Type B pancreatic cell (in vitro differentiated cells): ENCODE data around the gene FGF11. TPM values are rescaled to one million over a fixed set of nuclear protein-coding genes. Genes with fewer than 3 reads are reported as not detected.

ENCODE experiments used
- DNase-seq: peaks from one replicate; pipeline ENCODE4 v3.0.0; 2021; ENCODE audit warnings: mixed read lengths; ENCODE audit not compliant: unreplicated experiment; ENCODE audit errors: extremely low spot score
- H3K27ac Mint-ChIP-seq: 2 replicates; pipeline ENCODE4 v1.8.0; 2021; ENCODE audit warnings: mild to moderate bottlenecking, mixed read lengths
- H3K27me3 Mint-ChIP-seq: 2 replicates; pipeline ENCODE4 v1.8.0; 2021; ENCODE audit warnings: mixed read lengths
- H3K36me3 Mint-ChIP-seq: 2 replicates; pipeline ENCODE4 v1.8.0; 2021; ENCODE audit warnings: mixed read lengths
- H3K4me1 Mint-ChIP-seq: one replicate; pipeline ENCODE4 v1.8.0; 2021; ENCODE audit warnings: mixed read lengths; ENCODE audit not compliant: unreplicated experiment
- H3K4me3 Mint-ChIP-seq: 2 replicates; pipeline ENCODE4 v1.8.0; 2021; ENCODE audit warnings: mild to moderate bottlenecking, mixed read lengths
- H3K9me3 Mint-ChIP-seq: 2 replicates; pipeline ENCODE4 v1.8.0; 2021; ENCODE audit warnings: mixed read lengths
- CTCF ChIP-seq: fragments of 200-600 bp; sonication (generic); conservative IDR thresholded peaks from 2 replicates; pipeline ENCODE4 v1.5.0; 2021; ENCODE audit warnings: antibody characterized with exemption, mild to moderate bottlenecking
- total RNA-seq: library from RNA; stranded (reverse); gene quantifications from 2 replicates; pipeline ENCODE4 v1.2.1, GENCODE V29; 2021; ENCODE audit warnings: low replicate concordance

FGF11 gene
- total RNA-seq, 1 donor from 2014 or later = 21.8 TPM

- Mint-ChIP-seq H3K4me1 (peaks cover 5% of the 10 kb centered on the region), H3K27me3 (no peaks in the 10 kb centered on the region), H3K36me3 (peaks cover 11% of the 10 kb centered on the region), H3K27ac (peak overlapping the region; percentile 77), H3K9me3 (no peaks in the 10 kb centered on the region), H3K4me3 (peak overlapping the region; percentile 91)
- peak; percentile 35 for TF ChIP-seq CTCF
- no peak for DNase-seq
Observed at GRCh38 chr17:7393613-7394451, 45.5 kb upstream of the FGF11 start.

- Mint-ChIP-seq H3K9me3 (no peaks in the 10 kb centered on the region), H3K36me3 (peaks cover 5% of the 10 kb centered on the region), H3K4me3 (peak within 1 kb of the TSS; percentile 96), H3K27me3 (no peaks in the 10 kb centered on the region), H3K27ac (peak within 1 kb of the TSS; percentile 89), H3K4me1 (peaks cover 6% of the 10 kb centered on the region)
- peak; percentile 90 for DNase-seq
- TF ChIP-seq CTCF = peak; percentile 76
Observed at GRCh38 chr17:7394452-7395191, 44.7 kb upstream of the FGF11 start, which contains the start of gene PLSCR3. Gene PLSCR3 (minus strand): TSS chr17:7394525. CDS start chr17:7394110, 415 bp downstream.

- Mint-ChIP-seq H3K27ac (no peak overlapping the region), H3K4me3 (peak overlapping the region; percentile 66), H3K36me3 (no peaks in the 10 kb centered on the region), H3K4me1 (peaks cover 9% of the 10 kb centered on the region), H3K27me3 (no peaks in the 10 kb centered on the region), H3K9me3 (no peaks in the 10 kb centered on the region)
- no peak for DNase-seq
- TF ChIP-seq CTCF = no peak
Observed at GRCh38 chr17:7396147-7396546, 43.2 kb upstream of the FGF11 start.

- no peaks in the 10 kb centered on the region for H3K9me3 Mint-ChIP-seq
- no peaks in the 10 kb centered on the region for H3K36me3 Mint-ChIP-seq
- no peak overlapping the region for H3K4me3 Mint-ChIP-seq
- H3K27ac Mint-ChIP-seq = no peak overlapping the region
- no peak for TF ChIP-seq CTCF
- no peak for DNase-seq
- H3K27me3 Mint-ChIP-seq = no peaks in the 10 kb centered on the region
- peaks cover 14% of the 10 kb centered on the region for H3K4me1 Mint-ChIP-seq
Observed at GRCh38 chr17:7398612-7399011, 40.7 kb upstream of the FGF11 start.

GRCh38 chr17:7403043-7403726, 36.1 kb upstream of the FGF11 start:
- no peaks in the 10 kb centered on the region for H3K36me3 Mint-ChIP-seq
- peaks cover 14% of the 10 kb centered on the region for H3K4me1 Mint-ChIP-seq
- H3K9me3 Mint-ChIP-seq = no peaks in the 10 kb centered on the region
- peak overlapping the region; percentile 94 for H3K4me3 Mint-ChIP-seq
- peak overlapping the region; percentile 96 for H3K27ac Mint-ChIP-seq
- peaks cover 4% of the 10 kb centered on the region for H3K27me3 Mint-ChIP-seq
- no peak for TF ChIP-seq CTCF
- DNase-seq = no peak
